Measurements from ENCODE around the gene IL32. TPM values are rescaled to one million over a fixed set of nuclear protein-coding genes. Genes with fewer than 3 reads are reported as not detected.

The IL32 gene
- total RNA-seq, 2 donors from 2014 or later, result 184 to 238 TPM

GRCh38 chr16:3094289-3095027 is 29.0 kb downstream of the IL32 start:
- DNase-seq, result peak; percentile 45 to 63 (median 61)
- WGBS, 2 donors, result 62 to 67% methylated on average over 22 of the region's 22 CpGs
- TF ChIP-seq POLR2A (IDR thresholded peaks at IDR 0.05) (no peak), CTCF (IDR thresholded peaks at IDR 0.05) (peak; percentile 28 to 60 (median 50))
- Histone ChIP-seq H3K27me3 (no peaks in the 10 kb centered on the region), H3K36me3 (replicated peaks in 1 of 2; ENCODE audit: insufficient read depth in 1 of 2, low read depth in 2 of 2) (no peaks in the 10 kb centered on the region), H3K4me1 (peaks cover 2% of the 10 kb centered on the region), H3K4me3 (no peak overlapping the region), H3K27ac (no peak overlapping the region), H3K9me3 (no peaks in the 10 kb centered on the region)
- intact Hi-C loops (cut with DNase I), result no loop called here
- ATAC-seq, result peak; percentile 63

- intact Hi-C loops (cut with DNase I), result no loop called here
- no peaks in the 10 kb centered on the region for H3K36me3 ChIP-seq (replicated peaks in 1 of 2; ENCODE audit: insufficient read depth in 1 of 2, low read depth in 2 of 2)
These were observed 30.4 kb downstream of the IL32 start for GRCh38 chr16:3095869-3096268.

GRCh38 chr16:3096362-3096761 is 30.9 kb downstream of the IL32 start:
- no peak for DNase-seq
- no peaks in the 10 kb centered on the region for H3K27me3 ChIP-seq

More at GRCh38 chr16:3095869-3096268, 30.4 kb downstream of the IL32 start:
- Histone ChIP-seq H3K27ac (no peak overlapping the region), H3K4me3 (no peak overlapping the region), H3K4me1 (peaks cover 14% of the 10 kb centered on the region), H3K27me3 (no peaks in the 10 kb centered on the region), H3K9me3 (no peaks in the 10 kb centered on the region)
- TF ChIP-seq CTCF (IDR thresholded peaks at IDR 0.05) (peak in 1 of 7 experiments; percentile 27), POLR2A (IDR thresholded peaks at IDR 0.05) (no peak)
- ATAC-seq (no peak), DNase-seq (peak in 2 of 4 donors; percentile 26 to 47)
- 24 to 35% methylated on average over 4 of the region's 4 CpGs for WGBS, 2 donors

GRCh38 chr16:3097266-3097665 is 31.8 kb downstream of the IL32 start:
- ATAC-seq, result no peak

More at GRCh38 chr16:3096362-3096761, 30.9 kb downstream of the IL32 start:
- no peaks in the 10 kb centered on the region for H3K9me3 ChIP-seq
- TF ChIP-seq CTCF (IDR thresholded peaks at IDR 0.05) (no peak), POLR2A (IDR thresholded peaks at IDR 0.05) (no peak)
- 70 to 74% methylated on average over 6 of the region's 6 CpGs for WGBS, 2 donors
- no peak for ATAC-seq
- no peak overlapping the region for H3K4me3 ChIP-seq
- intact Hi-C loops (cut with DNase I), result no loop called here
- H3K4me1 ChIP-seq, result peaks cover 16% of the 10 kb centered on the region
- H3K27ac ChIP-seq, result no peak overlapping the region
- no peaks in the 10 kb centered on the region for H3K36me3 ChIP-seq (replicated peaks in 1 of 2; ENCODE audit: insufficient read depth in 1 of 2, low read depth in 2 of 2)

More at GRCh38 chr16:3097266-3097665, 31.8 kb downstream of the IL32 start:
- Histone ChIP-seq H3K9me3 (no peaks in the 10 kb centered on the region), H3K4me3 (no peak overlapping the region), H3K4me1 (peaks cover 16% of the 10 kb centered on the region), H3K27ac (no peak overlapping the region), H3K36me3 (replicated peaks in 1 of 2; ENCODE audit: insufficient read depth in 1 of 2, low read depth in 2 of 2) (no peaks in the 10 kb centered on the region), H3K27me3 (no peaks in the 10 kb centered on the region)
- TF ChIP-seq POLR2A (IDR thresholded peaks at IDR 0.05) (no peak), CTCF (IDR thresholded peaks at IDR 0.05) (no peak)
- intact Hi-C loops (cut with DNase I), result no loop called here
- 47 to 50% methylated on average over 6 to 8 of the region's 8 CpGs for WGBS, 2 donors
- DNase-seq, result no peak
